Muscle of leg (tissue), 11 donors: Measurements from ENCODE around the gene AGAP1. TPM values are rescaled to one million over a fixed set of nuclear protein-coding genes. Genes with fewer than 3 reads are reported as not detected.
"Not testable (repeated sequence)": the region's sequence is repeated elsewhere in the genome, so short reads cannot be mapped to it uniquely, and the experiment has no call there.

Source experiments
- DNase-seq: peaks from one replicate; pipeline ENCODE4 v3.0.0; 2013
- H3K27ac ChIP-seq: one replicate; pipeline ENCODE4 v1.5.1; 2013; ENCODE audit warnings: mild to moderate bottlenecking, low read length, control low read depth
- H3K27me3 ChIP-seq: one replicate; pipeline ENCODE4 v1.6.1; 2013; ENCODE audit warnings: low read length; ENCODE audit not compliant: control insufficient read depth, insufficient read depth
- H3K36me3 ChIP-seq: one replicate; pipeline ENCODE4 v1.6.1; 2013; ENCODE audit warnings: low read length; ENCODE audit not compliant: control insufficient read depth, insufficient read depth
- H3K4me1 ChIP-seq: one replicate; pipeline ENCODE4 v1.6.1; 2013; ENCODE audit warnings: low read length; ENCODE audit not compliant: control insufficient read depth, insufficient read depth
- H3K4me3 ChIP-seq: one replicate; pipeline ENCODE4 v1.5.1; 2013; ENCODE audit warnings: low read length, control low read depth
- H3K9me3 ChIP-seq: replicated peaks from 2 replicates; pipeline ENCODE4 v1.6.1; 2013; ENCODE audit warnings: low read depth, low read length; ENCODE audit not compliant: control insufficient read depth
- WGBS: methylation state at CpG from one replicate; pipeline ENCODE4 v1.1.5; 2013; ENCODE audit warnings: missing lambda C conversion rate; ENCODE audit not compliant: insufficient coverage; 5-methylcytosine and 5-hydroxymethylcytosine counted together
- polyA plus RNA-seq, 8 donors: library from polyadenylated mRNA; unstranded; fragments of 120-200 nt; gene quantifications; one replicate each; pipeline versions ENCODE4 v1.2.1 to v1.2.3, GENCODE V29; 2013; ENCODE audit warnings: inconsistent platforms in 1 of 8, low replicate concordance in 1 of 8; ENCODE audit not compliant: insufficient read length in 8 of 8, insufficient read depth in 1 of 8
- total RNA-seq: library from RNA; stranded (reverse); fragments of 120-200 nt; gene quantifications from one replicate; pipeline ENCODE4 v1.2.4, GENCODE V29; 2013

Gene AGAP1
- total and polyA plus RNA-seq, 9 donors, result 19.1 to 32.0 (median 26.8) TPM

GRCh38 chr2:235601960-235602704 is 108.3 kb downstream of the AGAP1 start:
- WGBS, result 75% methylated on average over 10 of the region's 12 CpGs
- Histone ChIP-seq H3K4me1 (peaks cover 30% of the 10 kb centered on the region), H3K27me3 (no peaks in the 10 kb centered on the region), H3K27ac (no peak overlapping the region), H3K9me3 (no peaks in the 10 kb centered on the region), H3K4me3 (no peak overlapping the region), H3K36me3 (peaks cover 3% of the 10 kb centered on the region)
- DNase-seq, result no peak

GRCh38 chr2:235602971-235603370 is 109.1 kb downstream of the AGAP1 start:
- no CpG with 5 or more reads among the region's 7 CpGs for WGBS
- DNase-seq, H3K36me3 ChIP-seq: not testable (repeated sequence)

GRCh38 chr2:235603659-235604058 is 109.8 kb downstream of the AGAP1 start:
- Histone ChIP-seq H3K4me1 (peaks cover 44% of the 10 kb centered on the region), H3K27ac (no peak overlapping the region), H3K27me3 (no peaks in the 10 kb centered on the region), H3K9me3 (no peaks in the 10 kb centered on the region), H3K4me3 (no peak overlapping the region), H3K36me3 (peaks cover 3% of the 10 kb centered on the region)
- WGBS, result 89% methylated on average over 7 of the region's 8 CpGs
- DNase-seq, result no peak

More at GRCh38 chr2:235602971-235603370, 109.1 kb downstream of the AGAP1 start:
- not testable (repeated sequence) for H3K4me3 ChIP-seq, H3K27ac ChIP-seq, H3K27me3 ChIP-seq, H3K9me3 ChIP-seq
- peaks cover 38% of the 10 kb centered on the region for H3K4me1 ChIP-seq

GRCh38 chr2:235605312-235606003 is 111.6 kb downstream of the AGAP1 start:
- Histone ChIP-seq H3K4me3 (no peak overlapping the region), H3K27ac (peak overlapping the region; percentile 82), H3K36me3 (peaks cover 3% of the 10 kb centered on the region), H3K4me1 (peaks cover 42% of the 10 kb centered on the region), H3K9me3 (no peaks in the 10 kb centered on the region), H3K27me3 (no peaks in the 10 kb centered on the region)
- peak; percentile 98 for DNase-seq
- WGBS, result 39% methylated on average over 13 of the region's 22 CpGs

GRCh38 chr2:235606004-235606715 is 112.3 kb downstream of the AGAP1 start:
- DNase-seq, result no peak
- H3K4me3 ChIP-seq, result no peak overlapping the region
- H3K27me3 ChIP-seq, result no peaks in the 10 kb centered on the region
- no peaks in the 10 kb centered on the region for H3K36me3 ChIP-seq
- H3K27ac ChIP-seq, result peak overlapping the region; percentile 82
- peaks cover 42% of the 10 kb centered on the region for H3K4me1 ChIP-seq
- H3K9me3 ChIP-seq, result no peaks in the 10 kb centered on the region
- WGBS, result 38% methylated on average over 4 of the region's 10 CpGs

GRCh38 chr2:235607546-235608199 is 113.8 kb downstream of the AGAP1 start:
- no peaks in the 10 kb centered on the region for H3K9me3 ChIP-seq
- H3K4me3 ChIP-seq, result no peak overlapping the region
- H3K36me3 ChIP-seq, result no peaks in the 10 kb centered on the region
- DNase-seq, result no peak
- H3K27me3 ChIP-seq, result no peaks in the 10 kb centered on the region
- H3K4me1 ChIP-seq, result peaks cover 49% of the 10 kb centered on the region
- WGBS, result 46% methylated on average over 14 of the region's 18 CpGs
- peak overlapping the region; percentile 85 for H3K27ac ChIP-seq

GRCh38 chr2:235608200-235608887 is 114.5 kb downstream of the AGAP1 start:
- no peaks in the 10 kb centered on the region for H3K9me3 ChIP-seq
- no peaks in the 10 kb centered on the region for H3K27me3 ChIP-seq
- peaks cover 49% of the 10 kb centered on the region for H3K4me1 ChIP-seq
- WGBS, result 42% methylated on average over 7 of the region's 14 CpGs
- peak overlapping the region; percentile 85 for H3K27ac ChIP-seq
- DNase-seq, result peak; percentile 96
- no peaks in the 10 kb centered on the region for H3K36me3 ChIP-seq
- H3K4me3 ChIP-seq, result no peak overlapping the region

GRCh38 chr2:235609321-235609720 is 115.5 kb downstream of the AGAP1 start:
- H3K9me3 ChIP-seq, result no peaks in the 10 kb centered on the region
- no peaks in the 10 kb centered on the region for H3K27me3 ChIP-seq
- no peak for DNase-seq
- no peak overlapping the region for H3K27ac ChIP-seq
- 93% methylated on average over 7 of the region's 11 CpGs for WGBS
- peaks cover 53% of the 10 kb centered on the region for H3K4me1 ChIP-seq
- H3K36me3 ChIP-seq, result no peaks in the 10 kb centered on the region
- H3K4me3 ChIP-seq, result no peak overlapping the region

GRCh38 chr2:235609746-235610145 is 115.9 kb downstream of the AGAP1 start:
- H3K4me3 ChIP-seq, result no peak overlapping the region
- WGBS, result 96% methylated on average over 4 of the region's 5 CpGs
- no peaks in the 10 kb centered on the region for H3K36me3 ChIP-seq
- H3K9me3 ChIP-seq, result no peaks in the 10 kb centered on the region
- DNase-seq, result no peak
- H3K4me1 ChIP-seq, result peaks cover 57% of the 10 kb centered on the region
- H3K27me3 ChIP-seq, result no peaks in the 10 kb centered on the region
- no peak overlapping the region for H3K27ac ChIP-seq
